Right ventricle myocardium inferior (tissue), 1 donor: ENCODE results near the gene MRPL37. TPM values are rescaled to one million over a fixed set of nuclear protein-coding genes. Genes with fewer than 3 reads are reported as not detected.
A peak's percentile ranks its signal among the peaks of the same experiment; 100 is the strongest.
"Not testable (repeated sequence)": the region's sequence is repeated elsewhere in the genome, so short reads cannot be mapped to it uniquely, and the experiment has no call there.

ENCODE experiments used
- ATAC-seq: fragments of 200-7000 bp; cut with Tn5 transposase; one replicate; pipeline ENCODE4 v1.9.1; 2020; ENCODE audit warnings: mild to moderate bottlenecking, moderate library complexity
- DNase-seq: peaks from one replicate; pipeline ENCODE4 v3.0.0; 2021; ENCODE audit errors: missing footprints
- intact Hi-C: fragments of 100-400 bp; cut with DNase I; formaldehyde crosslinking; loops from one replicate; pipeline ENCODE4 v1.11.0; 2022
- total RNA-seq: library from RNA; stranded (reverse); fragmentation: NEBNext Ultra II Directional; extraction: Animal tissue kit (Norgen Biotek cat#: 25700); gene quantifications from one replicate; pipeline ENCODE4 v1.2.1, GENCODE V29; 2021
- donor health status: DM: no; HTN: yes; CAD: no; lungs with severe emphysema.

MRPL37 gene
- total RNA-seq, 1 donor from 2014 or later = 85.2 TPM

DNA sequence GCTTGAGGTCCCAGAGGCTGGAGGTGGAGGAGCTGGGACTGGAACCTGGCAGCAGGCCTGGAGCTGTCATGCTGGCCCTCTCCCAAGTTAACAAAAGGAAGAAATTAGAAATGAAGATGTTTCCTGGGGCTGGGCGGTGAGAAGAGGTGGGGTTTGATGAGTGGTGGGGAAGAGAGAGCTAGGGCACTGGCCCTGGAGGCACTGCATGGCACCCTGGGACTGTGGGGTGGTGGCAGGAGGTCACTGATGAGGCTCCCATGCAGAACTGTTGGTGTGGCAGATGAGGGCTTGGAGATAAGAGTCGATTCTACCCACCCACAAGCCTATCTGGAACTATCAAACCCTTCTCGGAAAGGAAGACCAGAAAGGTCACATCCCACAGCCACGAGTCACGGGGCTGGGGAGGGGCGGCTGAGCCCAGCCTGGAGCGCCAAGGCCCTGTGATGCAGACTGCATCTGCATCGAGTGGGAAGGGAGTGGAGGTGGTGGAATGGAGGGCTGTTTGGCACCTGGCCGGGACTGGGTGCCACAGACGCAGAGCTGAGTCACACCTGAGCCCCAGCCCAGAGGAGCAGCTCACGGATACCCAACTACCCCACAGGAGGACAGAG lies 29.4 kb downstream of the MRPL37 start:
- DNase-seq (peak; percentile 8), ATAC-seq (peak; percentile 27)
- intact Hi-C loops = no loop called here

DNA sequence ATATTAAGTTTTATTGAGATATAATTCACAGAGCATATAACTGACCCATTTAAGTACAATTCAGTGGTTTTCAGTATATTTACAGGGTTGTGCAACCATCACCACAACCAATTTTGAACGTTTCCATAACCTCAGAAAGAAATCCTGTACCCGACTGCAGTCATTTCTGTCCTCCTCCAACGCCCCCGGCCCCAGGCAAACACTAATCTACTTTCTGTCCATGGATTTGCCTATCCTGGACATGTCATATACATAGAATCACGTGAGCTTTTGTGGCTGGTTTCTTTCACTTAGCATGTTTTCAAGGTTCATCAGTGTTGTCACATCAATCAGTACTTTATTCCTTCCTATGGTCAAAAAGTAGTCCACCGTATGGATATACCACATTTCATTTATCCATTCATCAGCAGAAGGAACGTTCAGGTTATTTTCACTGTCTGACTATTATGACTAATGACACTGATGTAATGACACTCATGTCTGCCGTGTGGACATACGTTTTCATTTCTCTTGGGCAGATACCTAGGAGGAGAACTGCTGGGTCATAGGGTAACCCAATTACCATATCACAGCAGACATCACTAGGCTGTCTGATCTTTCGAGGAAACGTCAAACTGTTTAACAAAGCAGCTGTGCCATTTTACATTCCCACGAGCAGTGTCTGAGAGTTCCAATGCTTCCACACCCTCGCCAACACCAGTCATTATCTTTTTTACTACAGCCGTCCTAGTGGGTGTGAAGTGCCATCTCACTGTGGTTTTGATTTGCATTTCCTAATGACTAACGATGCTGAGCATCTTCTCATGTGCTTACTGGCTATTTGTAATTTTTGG lies 30.8 kb downstream of the MRPL37 start:
- ATAC-seq (no peak), DNase-seq (no peak)
- intact Hi-C loops = no loop called here

DNA sequence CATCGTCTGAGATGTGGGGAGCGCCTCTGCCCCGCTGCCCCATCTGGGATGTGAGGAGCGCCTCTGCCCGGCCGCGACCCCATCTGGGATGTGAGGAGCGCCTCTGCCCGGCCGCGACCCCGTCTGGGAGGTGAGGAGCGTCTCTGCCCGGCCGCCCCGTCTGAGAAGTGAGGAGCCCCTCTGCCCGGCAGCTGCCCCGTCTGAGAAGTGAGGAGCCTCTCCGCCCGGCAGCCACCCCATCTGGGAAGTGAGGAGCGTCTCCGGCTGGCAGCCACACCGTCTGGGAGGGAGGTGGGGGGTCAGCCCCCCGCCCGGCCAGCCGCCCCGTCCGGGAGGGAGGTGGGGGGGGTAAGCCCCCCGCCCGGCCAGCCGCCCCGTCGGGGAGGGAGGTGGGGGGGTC lies 33.2 kb downstream of the MRPL37 start:
- ATAC-seq, DNase-seq, intact Hi-C loops: not testable (repeated sequence)

DNA sequence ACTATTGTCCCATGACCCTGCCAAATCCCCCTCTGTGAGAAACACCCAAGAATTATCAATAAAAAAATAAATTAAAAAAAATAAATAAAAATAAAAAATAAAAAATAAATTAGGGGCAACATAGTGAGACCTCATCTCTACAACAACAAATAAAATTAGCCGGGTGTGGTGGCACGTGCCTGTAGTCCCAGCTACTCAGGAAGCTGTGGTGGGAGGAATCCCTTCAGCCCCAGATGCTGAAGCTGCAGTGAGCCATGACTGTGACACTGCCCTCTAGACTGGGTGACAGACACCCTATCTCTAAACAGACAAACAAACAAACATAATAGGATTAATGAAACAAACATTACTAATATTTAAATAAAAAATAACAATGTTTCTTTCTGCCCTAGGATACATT lies 34.3 kb downstream of the MRPL37 start:
- intact Hi-C loops = no loop called here
- no peak for ATAC-seq
- DNase-seq = no peak

DNA sequence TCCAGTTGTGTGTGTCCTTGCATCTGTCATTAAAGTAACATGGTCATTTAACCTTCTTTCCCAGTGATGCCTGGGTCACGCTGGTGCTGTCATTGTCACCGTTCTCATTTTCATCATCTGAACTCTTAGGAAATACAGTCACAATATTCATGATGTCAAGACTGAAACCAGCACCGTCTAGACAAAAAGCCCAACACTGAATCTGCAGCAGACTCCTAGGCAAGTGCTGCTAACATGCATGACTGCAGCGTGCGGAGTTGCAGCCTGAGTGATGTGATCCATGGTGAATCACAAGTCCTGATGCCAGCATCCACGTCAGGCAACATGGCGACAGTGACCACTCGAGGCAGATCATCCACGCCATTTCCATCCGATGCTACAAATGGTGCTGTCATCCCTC lies 37.6 kb downstream of the MRPL37 start:
- ATAC-seq (no peak), DNase-seq (no peak)
- intact Hi-C loops = no loop called here

DNA sequence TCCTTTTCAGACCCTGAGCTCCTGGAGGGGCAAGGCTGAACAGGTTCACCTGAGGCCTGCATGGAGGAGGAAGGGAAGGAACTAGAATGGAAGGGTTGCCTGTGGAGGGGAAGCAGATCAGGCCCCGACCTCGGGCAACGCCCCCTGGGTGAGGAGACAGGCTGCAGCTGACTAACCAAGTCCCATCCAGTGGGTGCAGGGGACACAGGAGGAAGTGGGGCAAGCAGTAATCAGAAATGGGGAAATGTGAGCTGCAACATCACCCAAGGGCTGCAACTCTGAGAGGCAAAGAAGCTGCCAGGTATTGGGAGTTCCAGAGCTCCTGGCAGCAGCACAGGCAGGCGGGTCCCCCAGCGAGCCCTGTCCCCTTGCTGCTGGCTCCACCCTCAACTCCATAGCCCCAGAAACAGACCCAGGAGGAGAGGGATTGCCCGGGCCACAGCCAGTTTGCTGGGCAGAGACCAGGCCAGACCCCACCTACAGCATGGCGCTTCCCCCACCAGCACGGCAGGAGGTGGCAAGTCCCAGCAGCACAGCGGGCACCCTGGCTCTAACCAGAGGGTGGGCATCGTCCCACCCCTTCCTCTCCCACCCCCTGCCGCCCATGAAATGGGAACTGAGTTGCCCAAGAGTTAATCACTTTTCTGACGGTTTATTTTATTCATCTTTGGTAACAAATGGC lies 38.5 kb downstream of the MRPL37 start:
- DNase-seq (peak; percentile 58), ATAC-seq (no peak)
- intact Hi-C loops = no loop called here

DNA sequence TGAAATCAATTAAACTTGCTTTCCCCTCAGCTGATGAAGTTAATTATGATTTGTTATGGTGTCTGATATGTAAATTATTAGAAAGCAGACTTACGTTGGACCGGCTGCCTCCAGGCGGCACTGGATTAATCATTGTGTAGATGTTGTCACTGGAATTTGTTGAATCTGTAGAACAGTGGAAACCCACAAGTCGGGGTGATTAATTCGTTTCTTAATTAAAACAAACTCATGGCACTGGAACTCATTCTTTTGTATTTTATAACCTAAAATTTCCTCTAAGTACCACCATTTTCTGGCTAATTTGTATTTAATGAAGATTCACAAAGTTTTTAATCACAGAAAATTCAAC lies 39.0 kb downstream of the MRPL37 start:
- ATAC-seq (no peak), DNase-seq (no peak)
- intact Hi-C loops = no loop called here

DNA sequence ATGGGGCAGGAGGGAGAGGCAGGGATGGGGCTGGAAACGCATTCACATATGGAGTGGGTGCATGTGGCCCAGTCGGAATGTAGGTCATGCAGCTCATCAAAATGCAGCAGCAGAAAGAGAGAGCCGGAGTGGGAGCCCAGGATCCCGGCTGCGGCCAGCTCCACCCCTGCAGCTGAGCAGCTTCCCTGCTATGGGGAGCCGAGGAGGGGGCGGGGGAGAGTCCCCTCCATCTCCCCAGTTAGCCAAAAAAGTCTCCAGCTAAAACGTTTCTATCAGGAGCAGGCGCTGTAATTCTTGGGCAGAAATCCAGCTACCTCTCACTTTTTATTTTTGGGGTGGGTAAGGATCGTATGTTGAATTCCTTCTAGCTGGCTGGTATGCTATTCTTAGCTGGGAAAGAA lies 39.7 kb downstream of the MRPL37 start:
- DNase-seq (no peak), ATAC-seq (no peak)
- intact Hi-C loops = no loop called here

DNA sequence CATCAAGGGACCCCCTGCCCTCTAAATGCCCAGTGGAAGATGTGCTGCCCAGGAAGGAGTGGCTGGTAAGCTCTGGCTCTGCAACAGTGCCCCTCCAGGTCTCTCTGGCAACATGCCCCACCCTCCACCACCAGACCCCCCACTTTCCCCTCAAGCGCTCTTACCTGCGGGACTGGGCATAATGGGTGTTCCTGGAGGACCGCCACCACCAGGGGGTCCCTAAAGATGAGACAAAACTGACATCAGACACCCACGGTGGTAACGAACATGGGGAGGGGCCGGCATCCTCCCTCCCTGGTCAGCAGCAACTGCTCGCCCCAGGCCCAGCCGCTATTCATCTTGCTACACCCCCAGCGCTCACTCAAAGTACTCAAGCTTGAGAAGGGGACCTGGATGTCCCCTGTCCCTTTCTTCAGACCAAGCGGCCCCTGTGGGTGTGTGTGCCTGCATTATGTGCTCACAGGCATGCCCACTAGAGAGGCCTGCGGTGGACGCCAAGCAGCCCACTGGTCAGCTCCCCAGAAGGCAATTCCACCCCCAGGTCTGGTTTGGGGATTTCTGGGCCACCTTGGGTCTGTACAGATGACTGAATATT lies 40.9 kb downstream of the MRPL37 start:
- intact Hi-C loops = no loop called here
- peak; percentile 55 for DNase-seq
- ATAC-seq = no peak

DNA sequence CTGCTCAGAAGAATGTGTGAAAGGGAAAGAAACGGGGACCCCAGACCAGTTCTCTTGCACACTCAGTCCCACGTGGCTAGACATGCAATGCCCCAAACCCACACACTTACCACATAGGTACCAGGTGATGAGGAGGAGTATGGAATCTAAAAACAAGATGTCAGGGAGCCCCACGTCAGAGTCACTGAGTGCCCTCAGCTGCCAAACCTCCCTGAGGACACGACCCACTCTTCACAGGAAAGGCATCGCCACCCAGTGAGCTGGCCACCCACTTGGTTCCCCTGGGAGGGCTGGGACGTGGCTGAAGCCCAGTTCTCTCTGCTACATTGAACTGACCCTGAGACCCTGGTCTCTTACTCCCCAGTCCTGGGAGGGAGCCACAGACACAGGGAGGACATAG lies 41.4 kb downstream of the MRPL37 start:
- peak; percentile 42 for DNase-seq
- intact Hi-C loops = no loop called here
- no peak for ATAC-seq

DNA sequence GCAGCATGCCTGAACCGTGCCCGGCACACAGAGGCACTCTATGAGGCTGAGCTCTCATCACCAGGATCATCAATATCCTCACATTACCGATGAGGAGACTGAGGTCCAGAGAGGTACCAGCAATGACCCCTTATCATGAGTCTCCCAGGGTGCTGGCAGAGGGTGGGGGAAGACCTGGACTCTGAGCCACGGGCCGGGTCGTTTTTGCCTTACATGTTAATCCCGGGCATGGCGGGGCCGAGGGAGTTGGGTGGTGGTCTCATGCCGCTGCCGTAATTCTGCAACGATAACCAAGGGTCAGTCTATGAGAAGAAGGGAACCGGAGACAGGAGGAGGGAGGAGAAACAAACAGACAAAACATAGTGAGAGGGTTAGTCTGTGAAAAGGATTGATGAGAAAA lies 43.1 kb downstream of the MRPL37 start:
- peak; percentile 58 for DNase-seq
- intact Hi-C loops = no loop called here
- ATAC-seq = no peak

DNA sequence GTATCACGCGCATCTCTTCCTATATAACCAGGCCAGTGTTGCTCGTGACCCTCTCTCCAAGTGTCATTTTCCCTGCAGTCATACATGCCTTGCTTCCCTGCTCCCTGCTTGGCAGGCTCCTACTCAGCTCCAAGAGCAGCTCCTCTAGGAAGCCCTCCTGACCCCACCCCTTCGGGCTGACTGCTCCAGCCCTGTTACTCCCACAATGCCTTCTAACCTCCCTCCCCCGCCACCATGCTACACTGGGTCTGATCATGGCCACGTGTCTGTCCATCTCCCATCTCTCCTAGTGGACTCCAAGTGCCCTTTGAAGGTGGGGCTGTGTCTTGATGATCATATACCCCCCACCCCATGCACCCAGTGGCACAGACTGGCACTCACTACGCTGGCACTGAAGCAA lies 44.7 kb downstream of the MRPL37 start:
- no peak for ATAC-seq
- intact Hi-C loops = no loop called here

DNA sequence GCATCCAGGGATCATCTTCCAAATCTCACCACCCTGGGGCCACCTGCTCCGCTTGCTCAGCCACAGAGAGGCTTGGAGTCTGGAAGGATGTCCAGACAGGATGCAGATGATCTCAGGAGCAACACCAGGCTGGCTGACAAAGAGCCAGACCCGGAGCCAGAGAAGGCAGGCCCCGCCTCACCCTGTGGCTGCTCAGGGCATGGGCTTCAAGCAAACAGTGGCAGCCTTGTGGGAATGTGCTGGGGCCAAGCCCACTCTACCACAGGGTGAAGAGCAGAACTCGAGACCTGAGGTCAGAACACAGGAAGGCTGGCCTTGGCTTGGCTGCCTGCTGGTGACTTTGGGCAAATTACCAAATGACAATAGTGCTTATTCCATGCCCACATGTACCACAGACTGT lies 45.5 kb downstream of the MRPL37 start:
- intact Hi-C loops = no loop called here
- DNase-seq (peak; percentile 69), ATAC-seq (no peak)

More for the DNA sequence above, 44.7 kb downstream of the MRPL37 start:
- peak; percentile 14 for DNase-seq

DNA sequence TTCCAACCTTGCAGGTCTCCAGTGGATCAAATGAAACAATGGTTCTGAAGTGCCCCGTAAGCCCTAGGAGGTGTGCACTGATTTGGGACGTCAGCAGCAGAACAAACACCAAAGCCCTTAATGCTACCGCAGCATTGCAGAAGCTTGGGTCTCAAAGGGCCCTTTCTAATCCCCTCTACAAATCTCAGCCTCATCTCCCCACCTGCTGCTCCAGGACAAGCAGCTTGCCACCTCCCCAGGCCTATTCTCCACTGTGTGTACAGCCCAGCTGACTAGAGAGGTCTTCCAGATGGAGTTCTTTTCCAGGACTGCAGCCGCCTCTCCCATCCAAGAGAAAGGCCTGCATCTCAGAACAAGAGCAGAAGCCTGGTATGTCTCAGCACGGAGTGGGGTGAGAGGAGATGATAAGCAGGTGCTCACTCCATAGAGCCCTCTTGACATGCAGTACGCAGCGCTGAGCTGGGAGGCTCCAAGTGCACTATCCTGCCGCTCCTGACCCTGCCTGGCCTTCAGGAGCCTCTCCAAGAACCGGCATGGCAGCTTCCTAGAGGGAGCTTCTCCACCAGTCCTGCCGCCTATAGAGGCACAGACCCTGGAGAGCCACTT lies 46.3 kb downstream of the MRPL37 start:
- intact Hi-C loops = no loop called here
- ATAC-seq = peak; percentile 71

DNA sequence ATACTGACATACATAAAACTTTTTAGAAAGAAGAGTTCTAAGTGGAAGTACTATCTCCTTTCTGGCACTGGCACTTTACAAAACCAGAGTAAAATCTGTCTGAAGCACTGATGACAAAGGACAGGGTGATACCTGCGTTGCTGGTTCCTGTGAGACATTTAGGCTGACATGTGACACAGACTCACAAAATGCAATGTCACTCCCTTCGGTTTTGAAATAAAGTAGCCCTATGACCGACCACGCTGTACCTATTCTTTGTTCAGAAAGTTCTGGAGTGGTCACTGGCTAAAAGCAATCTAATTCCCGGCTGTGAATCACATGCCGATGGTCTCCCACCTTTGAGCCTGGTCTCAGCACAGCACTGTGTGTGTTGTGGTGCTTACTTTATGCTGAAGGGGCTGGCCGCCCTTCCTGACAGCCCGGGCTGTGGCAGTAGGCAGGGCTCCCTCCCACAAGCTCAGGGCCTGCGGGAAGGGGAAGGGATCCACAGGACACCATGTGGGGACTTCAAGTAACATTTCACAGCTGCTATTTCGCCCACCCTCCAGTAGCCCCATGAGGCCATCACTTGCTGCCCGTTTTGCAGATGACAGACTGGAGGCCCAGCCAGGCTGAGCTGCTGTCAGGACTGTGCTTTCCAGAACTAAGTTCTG lies 48.0 kb downstream of the MRPL37 start:
- DNase-seq = peak; percentile 28
- intact Hi-C loops = no loop called here
- no peak for ATAC-seq

More for the DNA sequence above, 46.3 kb downstream of the MRPL37 start:
- peak; percentile 48 for DNase-seq

DNA sequence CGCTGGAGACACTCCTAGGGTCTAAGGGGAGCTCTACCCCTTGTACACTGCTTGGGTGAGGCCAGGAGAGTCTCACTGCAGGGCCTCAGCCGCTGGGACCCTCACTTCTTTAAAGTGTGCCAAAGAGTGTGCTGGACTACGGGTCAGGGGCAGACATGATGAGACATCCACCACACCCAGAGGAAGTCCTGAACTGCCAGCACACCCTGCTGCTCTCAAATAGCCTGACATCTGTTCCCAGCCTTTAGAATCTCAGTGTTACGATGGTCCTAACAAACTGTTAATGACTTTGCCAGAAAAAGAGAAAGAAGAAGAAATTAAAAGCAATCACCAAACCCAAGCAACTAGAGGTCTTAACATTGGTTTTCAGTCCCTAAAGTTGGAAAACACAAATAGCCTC lies 49.0 kb downstream of the MRPL37 start:
- intact Hi-C loops = no loop called here
- no peak for ATAC-seq

DNA sequence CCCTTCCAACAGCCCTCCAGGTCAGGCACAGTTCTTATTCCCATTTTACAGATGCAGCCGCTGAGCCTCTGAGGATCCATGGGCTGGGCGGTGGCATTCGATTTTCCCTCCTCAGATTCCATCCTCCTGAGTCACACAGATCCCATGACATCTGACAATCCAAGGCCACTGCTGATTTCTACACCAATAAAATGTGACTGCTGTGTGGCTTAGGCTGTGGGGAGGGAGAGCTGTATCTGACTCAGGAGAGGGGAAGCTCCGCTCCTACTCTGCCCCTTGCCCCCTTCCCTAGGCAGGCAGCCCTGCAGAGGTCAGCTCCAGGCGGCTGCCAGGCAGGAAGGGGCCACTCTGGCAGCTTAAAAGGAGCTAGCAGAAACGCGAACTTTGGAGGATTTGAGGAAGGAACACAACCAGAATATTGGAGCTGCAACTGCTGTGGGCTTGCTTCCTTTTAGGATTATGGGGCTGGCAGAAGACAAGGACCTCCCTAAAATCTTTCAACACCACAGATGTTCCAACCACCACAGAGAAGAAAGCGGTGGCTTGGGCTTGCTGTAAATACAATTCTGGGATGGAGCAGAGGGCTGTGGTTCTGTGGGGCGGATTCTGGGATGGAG lies 50.0 kb downstream of the MRPL37 start:
- ATAC-seq (peak; percentile 62), DNase-seq (peak; percentile 39)
- intact Hi-C loops = no loop called here

More for the DNA sequence above, 49.0 kb downstream of the MRPL37 start:
- peak; percentile 28 for DNase-seq

DNA sequence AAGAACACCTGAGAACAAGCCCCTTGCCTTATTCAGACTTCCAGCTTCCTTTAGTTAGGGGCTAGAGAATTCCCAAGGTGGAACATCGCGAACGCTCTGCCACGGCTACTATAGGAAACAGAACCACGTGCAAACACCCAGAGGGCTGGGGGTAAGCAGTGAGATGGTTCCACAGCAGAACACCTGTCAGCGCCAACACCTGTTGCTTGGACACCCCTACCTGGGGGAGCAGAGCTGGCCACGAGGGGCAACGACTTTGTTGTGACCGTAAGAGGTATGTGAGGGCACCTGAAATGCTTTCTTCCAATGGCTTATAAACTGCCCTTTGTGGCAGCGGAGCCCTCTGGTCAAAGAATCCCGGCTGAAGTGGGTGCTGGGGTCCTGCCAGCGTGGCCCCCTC lies 50.7 kb downstream of the MRPL37 start:
- no peak for ATAC-seq
- intact Hi-C loops = no loop called here
- DNase-seq = no peak
